Upper lobe of right lung (tissue), 1 donor: Measurements from ENCODE around the gene ZMAT5. TPM values are rescaled to one million over a fixed set of nuclear protein-coding genes. Genes with fewer than 3 reads are reported as not detected.

Source experiments
- ATAC-seq: fragments of 200-7000 bp; cut with Tn5 transposase; one replicate; pipeline ENCODE4 v1.9.1; 2020; ENCODE audit warnings: mild to moderate bottlenecking, moderate library complexity
- DNase-seq: peaks from one replicate; pipeline ENCODE4 v3.0.0-alpha.2; 2020
- H3K27ac ChIP-seq: fragments of 200-600 bp; one replicate; pipeline ENCODE4 v1.8.0; 2022
- H3K27me3 ChIP-seq: fragments of 200-600 bp; one replicate; pipeline ENCODE4 v1.8.0; 2022; ENCODE audit warnings: mild to moderate bottlenecking
- H3K36me3 ChIP-seq: fragments of 200-600 bp; one replicate; pipeline ENCODE4 v1.8.0; 2022
- H3K4me1 ChIP-seq: fragments of 200-600 bp; one replicate; pipeline ENCODE4 v1.8.0; 2022
- H3K4me3 ChIP-seq: fragments of 200-600 bp; one replicate; pipeline ENCODE4 v1.8.0; 2022; ENCODE audit warnings: mild to moderate bottlenecking
- H3K9me3 ChIP-seq: fragments of 200-600 bp; one replicate; pipeline ENCODE4 v1.8.0; 2022
- CTCF ChIP-seq: fragments of 200-600 bp; IDR thresholded peaks from one replicate; pipeline ENCODE4 v1.8.0; 2022; ENCODE audit warnings: antibody characterized with exemption
- intact Hi-C: fragments of 100-400 bp; cut with DNase I; formaldehyde crosslinking; loops from one replicate; pipeline ENCODE4 v1.11.0; 2022
- total RNA-seq: library from RNA; stranded (reverse); fragmentation: NEBNext Ultra II Directional; extraction: Animal tissue kit (Norgen Biotek cat#: 25700); gene quantifications from one replicate; pipeline ENCODE4 v1.2.1, GENCODE V29; 2021
- donor health status: DM: no; HTN: yes; CAD: no; lungs with severe emphysema.

ZMAT5 gene
- total RNA-seq, 1 donor from 2014 or later, result 16.8 TPM

- Histone ChIP-seq H3K4me1 (no peaks in the 10 kb centered on the region), H3K36me3 (peaks cover 33% of the 10 kb centered on the region), H3K4me3 (no peak overlapping the region), H3K27ac (no peak overlapping the region), H3K27me3 (no peaks in the 10 kb centered on the region), H3K9me3 (no peaks in the 10 kb centered on the region)
- TF ChIP-seq CTCF, result no peak
- ATAC-seq, result no peak
- intact Hi-C loops, result no loop called here
- DNase-seq, result no peak
These were observed 75.0 kb downstream of the ZMAT5 start for GRCh38 chr22:29691636-29692326.

- no peaks in the 10 kb centered on the region for H3K27me3 ChIP-seq
- ATAC-seq (no peak), DNase-seq (no peak)
- H3K9me3 ChIP-seq, result no peaks in the 10 kb centered on the region
- no peak overlapping the region for H3K4me3 ChIP-seq
- no peak overlapping the region for H3K27ac ChIP-seq
- H3K36me3 ChIP-seq, result peaks cover 32% of the 10 kb centered on the region
- no peaks in the 10 kb centered on the region for H3K4me1 ChIP-seq
- intact Hi-C loops, result no loop called here
- no peak for TF ChIP-seq CTCF
These were observed 76.3 kb downstream of the ZMAT5 start for GRCh38 chr22:29690476-29690875.

- Histone ChIP-seq H3K4me3 (no peak overlapping the region), H3K9me3 (no peaks in the 10 kb centered on the region), H3K27ac (no peak overlapping the region), H3K27me3 (no peaks in the 10 kb centered on the region), H3K36me3 (peaks cover 31% of the 10 kb centered on the region), H3K4me1 (no peaks in the 10 kb centered on the region)
- intact Hi-C loops, result no loop called here
- peak; percentile 78 for DNase-seq
- TF ChIP-seq CTCF, result peak; percentile 67
- ATAC-seq, result peak; percentile 74
These were observed 77.0 kb downstream of the ZMAT5 start for GRCh38 chr22:29689880-29690213.

GRCh38 chr22:29689206-29689879 is 77.5 kb downstream of the ZMAT5 start:
- ATAC-seq, result no peak
- H3K9me3 ChIP-seq, result no peaks in the 10 kb centered on the region
- H3K36me3 ChIP-seq, result peaks cover 29% of the 10 kb centered on the region

GRCh38 chr22:29684244-29684643 is 82.6 kb downstream of the ZMAT5 start:
- Histone ChIP-seq H3K9me3 (no peaks in the 10 kb centered on the region), H3K4me3 (no peak overlapping the region), H3K27ac (no peak overlapping the region), H3K4me1 (no peaks in the 10 kb centered on the region), H3K27me3 (no peaks in the 10 kb centered on the region), H3K36me3 (peaks cover 55% of the 10 kb centered on the region)
- no peak for TF ChIP-seq CTCF
- no peak for DNase-seq
- intact Hi-C loops, result no loop called here
- no peak for ATAC-seq

More at GRCh38 chr22:29689206-29689879, 77.5 kb downstream of the ZMAT5 start:
- H3K4me3 ChIP-seq, result no peak overlapping the region
- DNase-seq, result no peak
- no peaks in the 10 kb centered on the region for H3K4me1 ChIP-seq
- H3K27me3 ChIP-seq, result no peaks in the 10 kb centered on the region
- H3K27ac ChIP-seq, result no peak overlapping the region
- no peak for TF ChIP-seq CTCF
- intact Hi-C loops, result no loop called here
